Hindlimb muscle (tissue), 1 donor: ENCODE results near the gene FRY. TPM values are rescaled to one million over a fixed set of nuclear protein-coding genes. Genes with fewer than 3 reads are reported as not detected.

ENCODE experiments used
- DNase-seq: peaks from one replicate; pipeline ENCODE4 v3.0.0-alpha.2; 2013
- polyA plus RNA-seq: library from polyadenylated mRNA; unstranded; fragments of 120-200 nt; gene quantifications from one replicate; pipeline ENCODE4 v1.2.1, GENCODE V29; 2013; ENCODE audit not compliant: insufficient read length

Gene FRY
- polyA plus RNA-seq, 1 donor = 65.2 TPM

- DNase-seq = no peak
Measured at GRCh38 chr13:32087955-32088747, 56.6 kb downstream of the FRY start.

- DNase-seq = peak; percentile 16
Measured at GRCh38 chr13:32092496-32092895, 60.9 kb downstream of the FRY start.

GRCh38 chr13:32093006-32093405 is 61.4 kb downstream of the FRY start:
- peak; percentile 18 for DNase-seq

- no peak for DNase-seq
Measured at GRCh38 chr13:32098272-32098671, 66.7 kb downstream of the FRY start.

- DNase-seq = no peak
Measured at GRCh38 chr13:32105653-32106313, 74.2 kb downstream of the FRY start.

- DNase-seq = no peak
Measured at GRCh38 chr13:32107474-32107873, 75.9 kb downstream of the FRY start.

- no peak for DNase-seq
Measured at GRCh38 chr13:32107973-32108372, 76.4 kb downstream of the FRY start.

GRCh38 chr13:32113532-32113931 is 82.0 kb downstream of the FRY start:
- no peak for DNase-seq

GRCh38 chr13:32114284-32114950 is 82.8 kb downstream of the FRY start:
- no peak for DNase-seq

- no peak for DNase-seq
Measured at GRCh38 chr13:32115066-32115465, 83.5 kb downstream of the FRY start.

GRCh38 chr13:32116210-32116609 is 84.6 kb downstream of the FRY start:
- no peak for DNase-seq

- no peak for DNase-seq
Measured at GRCh38 chr13:32117001-32117400, 85.4 kb downstream of the FRY start.

- no peak for DNase-seq
Measured at GRCh38 chr13:32117701-32118100, 86.1 kb downstream of the FRY start.

GRCh38 chr13:32121316-32121715 is 89.7 kb downstream of the FRY start:
- no peak for DNase-seq

- no peak for DNase-seq
Measured at GRCh38 chr13:32124743-32125142, 93.2 kb downstream of the FRY start.

- peak; percentile 12 for DNase-seq
Measured at GRCh38 chr13:32125221-32125689, 93.7 kb downstream of the FRY start.

GRCh38 chr13:32125751-32126150 is 94.2 kb downstream of the FRY start:
- no peak for DNase-seq

GRCh38 chr13:32126278-32126677 is 94.7 kb downstream of the FRY start:
- DNase-seq = no peak

GRCh38 chr13:32126756-32127155 is 95.2 kb downstream of the FRY start:
- DNase-seq = no peak

- DNase-seq = no peak
Measured at GRCh38 chr13:32127691-32128090, 96.1 kb downstream of the FRY start.

- DNase-seq = no peak
Measured at GRCh38 chr13:32134241-32135055, 102.9 kb downstream of the FRY start.

GRCh38 chr13:32135056-32135390 is 103.4 kb downstream of the FRY start:
- no peak for DNase-seq

GRCh38 chr13:32135655-32136054 is 104.1 kb downstream of the FRY start:
- DNase-seq = no peak
